ENCODE measurements around the gene SRA1.

The SRA1 gene

DNA sequence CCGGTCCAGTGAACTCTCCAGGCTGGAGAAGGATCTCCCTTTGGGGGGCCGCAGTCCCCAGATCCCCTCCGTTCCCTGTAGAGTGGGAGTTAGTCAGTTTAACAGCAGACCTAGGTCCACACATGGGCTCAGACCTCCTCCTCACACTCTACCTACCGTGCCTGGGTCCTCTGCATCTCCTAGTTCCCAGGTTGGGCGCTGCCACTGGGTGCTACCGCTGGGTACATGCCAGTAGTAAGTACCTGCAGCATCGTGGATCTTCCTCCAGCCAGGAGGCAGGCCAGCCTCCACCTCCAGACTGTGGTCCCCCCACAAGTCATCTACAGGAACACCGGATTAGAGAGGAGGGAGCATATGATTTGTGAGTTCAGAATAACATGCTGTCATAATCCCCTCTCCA, 6.3 kb upstream of the SRA1 start:
- H3K4me3 ChIP-seq (replicated peaks; ENCODE audit: insufficient read depth, low read length) = peak overlapping the region; percentile 69
- H3K27ac ChIP-seq (replicated peaks) = peak overlapping the region; percentile 84
- TF ChIP-seq, protein P1, sequence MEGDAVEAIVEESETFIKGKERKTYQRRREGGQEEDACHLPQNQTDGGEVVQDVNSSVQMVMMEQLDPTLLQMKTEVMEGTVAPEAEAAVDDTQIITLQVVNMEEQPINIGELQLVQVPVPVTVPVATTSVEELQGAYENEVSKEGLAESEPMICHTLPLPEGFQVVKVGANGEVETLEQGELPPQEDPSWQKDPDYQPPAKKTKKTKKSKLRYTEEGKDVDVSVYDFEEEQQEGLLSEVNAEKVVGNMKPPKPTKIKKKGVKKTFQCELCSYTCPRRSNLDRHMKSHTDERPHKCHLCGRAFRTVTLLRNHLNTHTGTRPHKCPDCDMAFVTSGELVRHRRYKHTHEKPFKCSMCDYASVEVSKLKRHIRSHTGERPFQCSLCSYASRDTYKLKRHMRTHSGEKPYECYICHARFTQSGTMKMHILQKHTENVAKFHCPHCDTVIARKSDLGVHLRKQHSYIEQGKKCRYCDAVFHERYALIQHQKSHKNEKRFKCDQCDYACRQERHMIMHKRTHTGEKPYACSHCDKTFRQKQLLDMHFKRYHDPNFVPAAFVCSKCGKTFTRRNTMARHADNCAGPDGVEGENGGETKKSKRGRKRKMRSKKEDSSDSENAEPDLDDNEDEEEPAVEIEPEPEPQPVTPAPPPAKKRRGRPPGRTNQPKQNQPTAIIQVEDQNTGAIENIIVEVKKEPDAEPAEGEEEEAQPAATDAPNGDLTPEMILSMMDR (IDR thresholded peaks at IDR 0.05; ENCODE audit: insufficient read depth, low read length) = no peak
- TF ChIP-seq POLR2AphosphoS5 (IDR thresholded peaks at IDR 0.05; ENCODE audit: low read depth) = no peak
- TF ChIP-seq, protein P2, sequence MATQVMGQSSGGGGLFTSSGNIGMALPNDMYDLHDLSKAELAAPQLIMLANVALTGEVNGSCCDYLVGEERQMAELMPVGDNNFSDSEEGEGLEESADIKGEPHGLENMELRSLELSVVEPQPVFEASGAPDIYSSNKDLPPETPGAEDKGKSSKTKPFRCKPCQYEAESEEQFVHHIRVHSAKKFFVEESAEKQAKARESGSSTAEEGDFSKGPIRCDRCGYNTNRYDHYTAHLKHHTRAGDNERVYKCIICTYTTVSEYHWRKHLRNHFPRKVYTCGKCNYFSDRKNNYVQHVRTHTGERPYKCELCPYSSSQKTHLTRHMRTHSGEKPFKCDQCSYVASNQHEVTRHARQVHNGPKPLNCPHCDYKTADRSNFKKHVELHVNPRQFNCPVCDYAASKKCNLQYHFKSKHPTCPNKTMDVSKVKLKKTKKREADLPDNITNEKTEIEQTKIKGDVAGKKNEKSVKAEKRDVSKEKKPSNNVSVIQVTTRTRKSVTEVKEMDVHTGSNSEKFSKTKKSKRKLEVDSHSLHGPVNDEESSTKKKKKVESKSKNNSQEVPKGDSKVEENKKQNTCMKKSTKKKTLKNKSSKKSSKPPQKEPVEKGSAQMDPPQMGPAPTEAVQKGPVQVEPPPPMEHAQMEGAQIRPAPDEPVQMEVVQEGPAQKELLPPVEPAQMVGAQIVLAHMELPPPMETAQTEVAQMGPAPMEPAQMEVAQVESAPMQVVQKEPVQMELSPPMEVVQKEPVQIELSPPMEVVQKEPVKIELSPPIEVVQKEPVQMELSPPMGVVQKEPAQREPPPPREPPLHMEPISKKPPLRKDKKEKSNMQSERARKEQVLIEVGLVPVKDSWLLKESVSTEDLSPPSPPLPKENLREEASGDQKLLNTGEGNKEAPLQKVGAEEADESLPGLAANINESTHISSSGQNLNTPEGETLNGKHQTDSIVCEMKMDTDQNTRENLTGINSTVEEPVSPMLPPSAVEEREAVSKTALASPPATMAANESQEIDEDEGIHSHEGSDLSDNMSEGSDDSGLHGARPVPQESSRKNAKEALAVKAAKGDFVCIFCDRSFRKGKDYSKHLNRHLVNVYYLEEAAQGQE (IDR thresholded peaks at IDR 0.05; ENCODE audit: insufficient replicate concordance, low read depth) = no peak
- no peak for TF ChIP-seq SPI1 (IDR thresholded peaks at IDR 0.05; ENCODE audit: borderline replicate concordance, low read depth)
- TF ChIP-seq GABPA (IDR thresholded peaks at IDR 0.05; ENCODE audit: low read depth) = no peak
- H3K27me3 ChIP-seq (ENCODE audit: insufficient read depth, poor library complexity, severe bottlenecking) = no peaks in the 10 kb centered on the region
- DNase-seq (ENCODE audit: low read depth in 1 of 2, low spot score in 1 of 2) = no peak

DNA sequence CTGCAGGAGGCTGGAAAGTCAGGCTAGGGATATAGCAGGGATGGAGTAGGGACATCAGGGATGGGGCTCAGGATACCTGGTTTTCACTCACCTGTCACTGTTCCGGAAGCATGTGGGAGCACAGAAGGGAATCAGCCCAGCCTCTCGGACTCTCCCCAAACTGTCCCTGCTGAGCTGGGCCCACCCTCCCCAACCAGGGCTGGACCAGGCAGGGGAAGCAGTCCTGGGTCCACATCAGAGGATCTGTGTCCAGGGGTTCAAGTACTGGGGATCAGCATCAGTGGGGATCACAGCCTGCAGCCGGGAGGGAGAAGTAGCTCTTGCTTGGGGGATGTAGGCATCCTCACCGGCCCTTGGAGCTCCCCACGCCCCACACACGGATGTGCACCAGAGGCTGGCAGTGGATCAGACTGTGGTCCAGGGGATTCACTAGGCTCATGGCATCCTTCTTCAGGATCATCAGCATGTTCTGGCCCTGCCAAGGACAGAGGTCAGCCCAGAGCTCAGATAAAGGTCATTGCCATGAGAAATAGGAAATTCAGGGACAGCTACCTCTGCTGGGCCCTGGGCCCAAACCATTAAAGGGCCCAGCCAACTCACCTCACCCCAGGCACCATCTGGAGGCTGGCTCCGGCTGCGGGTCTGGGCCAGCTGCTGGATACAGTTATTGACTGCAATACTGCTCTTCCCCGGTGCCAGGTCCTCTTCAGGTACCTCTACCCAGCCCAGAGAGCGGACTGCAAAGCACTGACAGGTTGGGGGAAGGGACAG, 4.7 kb upstream of the SRA1 start:
- no peak overlapping the region for H3K27ac ChIP-seq (replicated peaks)
- no peak overlapping the region for H3K4me3 ChIP-seq (replicated peaks; ENCODE audit: insufficient read depth, low read length)
- no peak for DNase-seq (ENCODE audit: low read depth in 1 of 2, low spot score in 1 of 2)
- TF ChIP-seq, protein P1 (IDR thresholded peaks at IDR 0.05; ENCODE audit: insufficient read depth, low read length) = no peak
- TF ChIP-seq SPI1 (IDR thresholded peaks at IDR 0.05; ENCODE audit: borderline replicate concordance, low read depth) = no peak
- TF ChIP-seq POLR2AphosphoS5 (IDR thresholded peaks at IDR 0.05; ENCODE audit: low read depth) = no peak
- no peak for TF ChIP-seq GABPA (IDR thresholded peaks at IDR 0.05; ENCODE audit: low read depth)
- TF ChIP-seq, protein P2 (IDR thresholded peaks at IDR 0.05; ENCODE audit: insufficient replicate concordance, low read depth) = no peak
- H3K27me3 ChIP-seq (ENCODE audit: insufficient read depth, poor library complexity, severe bottlenecking) = no peaks in the 10 kb centered on the region

DNA sequence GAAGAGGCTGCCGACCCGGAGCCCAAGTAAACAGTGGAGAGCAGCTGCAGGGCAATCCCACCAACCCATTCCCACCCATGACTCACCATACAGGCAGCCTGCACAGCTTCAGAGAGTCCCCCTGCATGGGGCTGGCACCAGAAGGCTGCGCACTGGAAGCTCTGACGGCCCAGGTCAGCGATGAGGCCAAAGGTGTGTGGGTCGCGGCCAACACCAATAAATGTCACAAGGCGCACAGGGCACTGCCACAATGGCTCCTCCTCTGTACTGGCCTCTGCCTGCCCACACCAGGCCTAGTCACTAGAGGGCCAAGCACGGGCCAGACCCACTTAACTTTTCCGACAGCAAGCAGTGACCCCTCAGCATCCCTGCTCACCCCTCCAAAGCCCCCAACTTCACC, 3.0 kb upstream of the SRA1 start:
- no peaks in the 10 kb centered on the region for H3K27me3 ChIP-seq (ENCODE audit: insufficient read depth, poor library complexity, severe bottlenecking)
- DNase-seq (ENCODE audit: low read depth in 1 of 2, low spot score in 1 of 2) = no peak
- no peak overlapping the region for H3K4me3 ChIP-seq (replicated peaks; ENCODE audit: insufficient read depth, low read length)
- TF ChIP-seq POLR2AphosphoS5 (IDR thresholded peaks at IDR 0.05; ENCODE audit: low read depth) (no peak), SPI1 (IDR thresholded peaks at IDR 0.05; ENCODE audit: borderline replicate concordance, low read depth) (no peak), GABPA (IDR thresholded peaks at IDR 0.05; ENCODE audit: low read depth) (no peak)
- TF ChIP-seq, protein P2 (IDR thresholded peaks at IDR 0.05; ENCODE audit: insufficient replicate concordance, low read depth) = no peak
- TF ChIP-seq, protein P1 (IDR thresholded peaks at IDR 0.05; ENCODE audit: insufficient read depth, low read length) = no peak
- H3K27ac ChIP-seq (replicated peaks) = no peak overlapping the region

All from HL-60 (cell line).